Measurements from ENCODE around the gene DMRTB1. TPM values are rescaled to one million over a fixed set of nuclear protein-coding genes. Genes with fewer than 3 reads are reported as not detected.

The DMRTB1 gene
- total RNA-seq, 2 experiments from 2014 or later, result not detected

DNA sequence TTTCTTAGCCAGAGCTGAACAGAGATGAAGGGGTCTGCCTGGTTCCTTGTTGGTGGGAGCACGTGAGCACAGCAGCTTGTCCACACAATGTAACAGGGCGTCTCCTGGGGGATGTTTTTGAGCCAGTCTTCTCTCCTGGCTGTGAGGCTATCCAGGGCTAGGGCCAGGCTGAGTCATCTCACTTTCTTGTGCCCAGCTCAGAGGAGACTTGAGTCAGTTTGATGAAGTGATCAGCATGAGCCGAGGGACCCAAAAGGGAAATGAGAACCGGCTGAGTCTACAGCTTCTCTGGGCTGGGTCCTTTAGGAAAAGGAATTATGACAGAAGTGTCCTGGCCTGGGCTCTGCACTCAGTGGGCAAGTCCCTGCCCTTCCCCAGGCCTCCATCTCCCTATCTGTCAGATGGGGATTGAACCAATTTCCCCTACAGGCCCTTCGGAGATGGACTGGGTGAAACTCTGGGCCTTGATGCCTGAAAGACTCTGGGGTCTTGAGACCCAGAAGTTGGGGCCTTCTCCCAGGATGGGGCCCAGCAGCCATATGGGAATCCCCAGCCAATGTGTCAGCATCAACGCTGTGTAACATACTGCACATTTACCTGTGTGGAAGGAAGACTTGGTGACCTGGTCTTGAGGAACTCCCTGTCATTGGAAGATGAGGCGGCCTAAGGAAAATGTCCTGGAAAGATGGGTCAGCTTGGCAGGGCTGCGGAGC lies 36.6 kb downstream of the DMRTB1 start:
- CTCF ChIA-PET, result no interaction called here
- no peaks in the 10 kb centered on the region for H3K36me3 Mint-ChIP-seq
- H3K9me3 Mint-ChIP-seq (ENCODE audit: low read depth), result no peaks in the 10 kb centered on the region
- no peak for ATAC-seq
- H3K27ac Mint-ChIP-seq, result no peak overlapping the region
- DNase-seq, result no peak
- H3K27me3 Mint-ChIP-seq, result peaks cover 11% of the 10 kb centered on the region
- H3K4me3 Mint-ChIP-seq, result no peak overlapping the region
- H3K4me1 Mint-ChIP-seq, result peaks cover 7% of the 10 kb centered on the region

- H3K36me3 Mint-ChIP-seq, result no peaks in the 10 kb centered on the region
- H3K27ac Mint-ChIP-seq, result no peak overlapping the region
- H3K9me3 Mint-ChIP-seq (ENCODE audit: low read depth), result no peaks in the 10 kb centered on the region
- ATAC-seq (no peak), DNase-seq (no peak)
- H3K4me1 Mint-ChIP-seq, result peaks cover 7% of the 10 kb centered on the region
- CTCF ChIA-PET, result no interaction called here
- peaks cover 11% of the 10 kb centered on the region for H3K27me3 Mint-ChIP-seq
- no peak overlapping the region for H3K4me3 Mint-ChIP-seq
Observed at GRCh38 chr1:53498555-53499131, 39.4 kb downstream of the DMRTB1 start.

DNA sequence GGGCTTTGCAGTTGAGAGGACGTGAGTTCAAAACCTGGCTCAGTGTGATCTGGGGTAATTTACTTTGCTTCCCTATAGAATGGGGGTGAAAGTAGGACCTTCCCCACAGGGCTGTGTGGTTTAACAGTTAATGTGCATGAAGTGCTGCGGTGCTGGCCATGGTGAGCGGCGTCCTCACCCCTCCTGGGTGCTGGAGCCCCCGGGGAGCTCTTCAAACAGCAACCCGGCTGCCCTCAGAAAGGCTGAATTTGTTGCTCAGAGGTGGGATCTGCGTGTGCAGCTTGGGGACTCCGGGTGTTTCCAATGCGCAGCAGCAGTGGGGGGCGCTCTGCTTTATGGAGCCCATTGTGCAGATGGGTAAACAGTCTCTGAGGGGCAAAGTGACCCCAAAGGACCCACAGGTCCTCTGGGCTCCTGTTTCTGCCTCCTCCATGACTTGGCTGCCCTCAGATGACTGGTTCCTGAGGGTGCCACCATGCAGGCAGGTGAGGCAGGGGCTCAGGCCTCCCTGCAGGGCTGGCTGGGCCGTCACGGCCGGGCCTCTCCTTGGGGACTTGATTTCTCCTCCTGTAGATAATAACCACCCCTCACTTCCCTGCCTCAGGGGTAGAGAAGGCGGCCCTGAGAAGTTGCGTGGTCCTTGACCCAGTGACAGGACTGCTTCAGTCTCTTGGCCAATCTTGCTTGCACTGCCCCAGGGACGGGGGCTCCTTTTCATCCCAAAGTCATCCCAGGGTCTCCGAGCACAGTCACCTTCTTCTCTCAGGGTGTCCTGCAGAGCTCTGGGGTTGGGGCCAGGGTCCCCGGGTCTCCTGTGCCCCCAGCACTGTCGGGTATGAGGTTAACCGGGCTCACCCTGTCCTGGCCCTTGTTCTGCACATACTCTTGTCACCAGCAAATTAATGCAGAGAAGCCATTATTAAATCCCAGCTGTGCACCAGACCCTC lies 40.3 kb downstream of the DMRTB1 start:
- no peaks in the 10 kb centered on the region for H3K9me3 Mint-ChIP-seq (ENCODE audit: low read depth)
- peaks cover 7% of the 10 kb centered on the region for H3K27me3 Mint-ChIP-seq
- H3K27ac Mint-ChIP-seq, result no peak overlapping the region
- ATAC-seq (no peak), DNase-seq (no peak)
- CTCF ChIA-PET, result no interaction called here
- peaks cover 7% of the 10 kb centered on the region for H3K4me1 Mint-ChIP-seq
- no peaks in the 10 kb centered on the region for H3K36me3 Mint-ChIP-seq
- H3K4me3 Mint-ChIP-seq, result no peak overlapping the region

- CTCF ChIA-PET, result no interaction called here
- DNase-seq (no peak), ATAC-seq (no peak)
- Mint-ChIP-seq H3K27ac (no peak overlapping the region), H3K4me3 (no peak overlapping the region), H3K9me3 (ENCODE audit: low read depth) (no peaks in the 10 kb centered on the region), H3K36me3 (no peaks in the 10 kb centered on the region), H3K27me3 (peaks cover 7% of the 10 kb centered on the region), H3K4me1 (peaks cover 7% of the 10 kb centered on the region)
Observed at GRCh38 chr1:53500204-53501064, 41.2 kb downstream of the DMRTB1 start.

GRCh38 chr1:53501065-53502005 lies 42.1 kb downstream of the DMRTB1 start:
- no peak overlapping the region for H3K4me3 Mint-ChIP-seq
- DNase-seq (no peak), ATAC-seq (no peak)
- no peak overlapping the region for H3K27ac Mint-ChIP-seq
- CTCF ChIA-PET, result no interaction called here
- H3K4me1 Mint-ChIP-seq, result peaks cover 7% of the 10 kb centered on the region
- peaks cover 7% of the 10 kb centered on the region for H3K27me3 Mint-ChIP-seq
- no peaks in the 10 kb centered on the region for H3K9me3 Mint-ChIP-seq (ENCODE audit: low read depth)
- H3K36me3 Mint-ChIP-seq, result no peaks in the 10 kb centered on the region

DNA sequence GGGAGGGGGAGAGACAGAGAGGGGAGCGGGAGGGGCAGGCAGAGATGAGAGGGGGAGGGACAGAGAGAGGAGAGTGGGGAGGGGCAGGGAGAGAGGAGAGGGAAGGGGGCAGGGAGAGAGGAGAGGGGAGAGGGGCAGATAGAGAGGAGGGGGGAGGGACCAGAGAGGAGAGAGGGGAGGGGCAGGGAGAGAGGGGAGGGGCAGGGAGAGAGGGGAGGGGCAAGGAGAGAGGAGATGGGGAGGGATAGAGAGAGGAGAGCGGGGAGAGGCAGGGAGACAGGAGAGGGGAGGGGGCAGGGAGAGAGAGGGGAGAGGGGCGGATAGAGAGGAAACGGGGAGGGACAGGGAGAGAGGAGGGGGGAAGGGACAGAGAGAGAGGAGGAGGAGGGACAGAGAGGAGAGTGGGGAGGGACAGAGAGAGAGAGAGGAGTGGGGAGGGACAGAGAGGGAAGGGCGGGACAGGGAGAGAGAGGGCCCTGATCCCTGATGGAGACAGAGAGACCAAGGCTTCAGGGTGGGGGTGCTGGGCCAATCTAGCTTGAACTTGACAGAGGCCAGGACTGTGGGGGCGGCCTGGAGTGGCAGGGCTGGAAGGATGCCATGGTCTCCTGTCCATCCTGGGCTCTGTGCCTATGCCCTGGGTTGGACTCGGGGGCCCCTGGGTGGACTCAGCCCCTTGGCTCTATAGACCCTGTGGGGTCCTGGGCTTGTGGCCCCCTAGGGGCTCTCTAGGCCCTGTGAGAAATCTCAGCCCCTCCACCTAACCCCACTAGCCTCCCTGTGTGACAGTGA lies 43.6 kb downstream of the DMRTB1 start:
- no peak overlapping the region for H3K4me3 Mint-ChIP-seq
- CTCF ChIA-PET, result no interaction called here
- H3K27ac Mint-ChIP-seq, result no peak overlapping the region
- no peaks in the 10 kb centered on the region for H3K36me3 Mint-ChIP-seq
- H3K27me3 Mint-ChIP-seq, result peaks cover 7% of the 10 kb centered on the region
- H3K4me1 Mint-ChIP-seq, result peaks cover 7% of the 10 kb centered on the region
- H3K9me3 Mint-ChIP-seq (ENCODE audit: low read depth), result no peaks in the 10 kb centered on the region
- peak; percentile 21 for ATAC-seq
- no peak for DNase-seq

GRCh38 chr1:53503433-53504217 lies 44.4 kb downstream of the DMRTB1 start:
- Mint-ChIP-seq H3K9me3 (ENCODE audit: low read depth) (no peaks in the 10 kb centered on the region), H3K36me3 (no peaks in the 10 kb centered on the region), H3K27ac (no peak overlapping the region), H3K27me3 (peaks cover 7% of the 10 kb centered on the region), H3K4me3 (no peak overlapping the region), H3K4me1 (peaks cover 7% of the 10 kb centered on the region)
- DNase-seq (no peak), ATAC-seq (no peak)
- CTCF ChIA-PET, result no interaction called here

GRCh38 chr1:53504901-53505300 lies 45.7 kb downstream of the DMRTB1 start:
- no peaks in the 10 kb centered on the region for H3K27me3 Mint-ChIP-seq
- no peaks in the 10 kb centered on the region for H3K9me3 Mint-ChIP-seq (ENCODE audit: low read depth)
- DNase-seq (no peak), ATAC-seq (no peak)
- no peak overlapping the region for H3K27ac Mint-ChIP-seq
- CTCF ChIA-PET, result no interaction called here
- no peak overlapping the region for H3K4me3 Mint-ChIP-seq
- H3K4me1 Mint-ChIP-seq, result no peaks in the 10 kb centered on the region
- H3K36me3 Mint-ChIP-seq, result no peaks in the 10 kb centered on the region

DNA sequence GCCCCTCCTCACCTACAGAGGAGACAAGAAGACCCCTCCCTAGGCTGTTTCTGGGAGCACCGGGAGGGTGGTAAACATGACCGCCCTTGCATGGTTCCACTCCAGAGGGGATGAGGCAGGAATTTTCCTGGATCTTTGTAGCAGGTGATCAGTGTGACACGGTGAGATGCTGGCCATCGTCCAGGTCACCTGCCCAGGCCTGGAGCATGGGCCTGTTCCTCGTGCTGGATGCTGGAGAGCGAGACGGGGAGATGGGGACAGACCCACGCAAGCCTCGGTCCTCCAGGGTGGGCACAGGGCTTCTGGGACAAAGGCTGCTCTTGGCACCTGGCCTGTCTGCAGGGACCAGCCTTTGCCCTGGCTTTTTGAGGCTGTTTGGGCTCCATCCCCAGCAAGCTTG lies 46.2 kb downstream of the DMRTB1 start:
- ATAC-seq, result no peak

GRCh38 chr1:53505891-53506290 lies 46.7 kb downstream of the DMRTB1 start:
- Mint-ChIP-seq H3K4me1 (no peaks in the 10 kb centered on the region), H3K9me3 (ENCODE audit: low read depth) (no peaks in the 10 kb centered on the region), H3K27me3 (no peaks in the 10 kb centered on the region), H3K4me3 (no peak overlapping the region), H3K27ac (no peak overlapping the region), H3K36me3 (no peaks in the 10 kb centered on the region)
- CTCF ChIA-PET, result no interaction called here
- DNase-seq, result no peak
- ATAC-seq, result no peak

More for the DNA sequence above, 46.2 kb downstream of the DMRTB1 start:
- CTCF ChIA-PET, result no interaction called here
- Mint-ChIP-seq H3K4me3 (no peak overlapping the region), H3K36me3 (no peaks in the 10 kb centered on the region), H3K4me1 (no peaks in the 10 kb centered on the region), H3K27ac (no peak overlapping the region), H3K27me3 (no peaks in the 10 kb centered on the region), H3K9me3 (ENCODE audit: low read depth) (no peaks in the 10 kb centered on the region)
- DNase-seq, result no peak

- DNase-seq, result no peak
- Mint-ChIP-seq H3K9me3 (ENCODE audit: low read depth) (no peaks in the 10 kb centered on the region), H3K36me3 (no peaks in the 10 kb centered on the region), H3K27ac (no peak overlapping the region), H3K4me1 (no peaks in the 10 kb centered on the region), H3K4me3 (no peak overlapping the region), H3K27me3 (no peaks in the 10 kb centered on the region)
- CTCF ChIA-PET, result no interaction called here
- ATAC-seq, result no peak
Observed at GRCh38 chr1:53506355-53507050, 47.3 kb downstream of the DMRTB1 start.

All from activated CD8-positive, alpha-beta memory T cell treated with anti-CD3 and anti-CD28 coated beads, Interleukin-2, amount 10 ng/mL, durations not matched to agents 7 days and 5 days (primary cell).